ENCODE data around the gene CFB. TPM values are rescaled to one million over a fixed set of nuclear protein-coding genes. Genes with fewer than 3 reads are reported as not detected.

The CFB gene
- total and polyA plus RNA-seq, 2 of the 4 experiments (the other 2 are of a cell fraction), result 1.8 to 6.1 TPM

DNA sequence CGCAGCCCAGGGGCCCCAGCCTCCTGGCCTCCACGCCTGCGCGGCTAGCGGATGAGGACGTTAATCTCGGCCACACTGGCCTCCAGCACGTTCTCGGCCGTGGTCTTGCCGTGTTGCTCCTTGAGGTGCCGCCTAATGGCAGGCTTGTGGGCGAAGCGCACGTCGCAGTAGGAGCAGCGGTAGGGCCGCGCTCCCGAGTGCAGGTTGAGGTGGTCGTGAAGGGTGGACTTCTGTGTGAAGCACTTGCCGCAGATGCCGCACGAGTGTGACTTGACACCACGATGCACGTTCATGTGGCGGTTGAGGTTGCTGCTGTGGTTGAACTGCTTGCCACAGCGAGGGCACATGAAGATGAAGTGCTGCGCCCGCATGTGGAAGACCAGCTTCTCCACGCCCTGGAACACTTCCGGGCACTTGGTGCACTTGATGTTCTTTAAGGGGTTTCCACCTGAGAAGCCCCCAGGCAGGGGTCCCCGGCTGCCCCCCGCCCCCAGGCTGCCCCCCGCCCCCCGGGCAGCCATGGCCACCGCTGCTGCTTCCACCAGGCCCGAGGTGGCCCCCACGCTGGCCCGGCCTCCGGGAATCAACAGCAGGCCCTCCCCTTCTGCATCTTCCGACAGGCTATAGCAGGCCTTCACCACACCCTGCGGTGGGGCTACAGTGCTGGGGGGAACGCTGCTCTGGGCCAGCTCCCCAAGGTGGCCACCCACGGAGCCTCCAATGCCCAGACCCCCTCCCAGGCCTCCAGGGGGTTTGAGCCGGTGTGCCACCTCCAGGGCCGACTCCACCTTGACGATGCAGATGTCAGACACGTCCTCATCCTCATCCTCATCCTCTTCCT lies 45.8 kb upstream of the CFB start (continued):
- TF ChIP-seq BHLHE40 (IDR thresholded peaks at IDR 0.05; ENCODE audit: low read depth, low read length) (no peak), POLR2A (IDR thresholded peaks at IDR 0.05; ENCODE audit: low read depth, low read length) (no peak)

DNA sequence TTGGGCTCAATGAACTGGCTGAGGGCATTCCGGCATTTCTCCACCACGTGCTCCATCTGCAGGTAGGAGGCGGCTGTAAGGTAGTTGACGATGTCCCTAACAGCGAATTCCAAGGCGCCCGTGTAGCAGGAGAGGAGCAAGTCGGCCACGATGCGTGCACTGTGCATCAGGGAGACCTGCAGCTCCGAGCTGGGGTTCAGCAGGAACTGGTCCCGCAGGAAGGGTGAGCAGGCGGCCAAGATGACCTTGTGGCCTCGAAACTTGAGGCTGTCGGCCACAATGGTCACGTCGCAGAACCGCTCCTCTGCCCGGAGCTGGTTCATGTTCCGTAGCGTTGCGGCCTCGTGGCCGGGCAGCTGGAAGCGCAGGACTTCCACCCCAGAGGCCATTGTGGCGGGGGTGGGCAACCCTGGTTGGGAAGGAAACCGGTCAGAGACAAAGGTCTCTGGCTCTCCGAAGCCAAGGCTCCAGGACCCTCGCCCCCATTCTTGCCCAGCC lies 44.9 kb upstream of the CFB start:
- Histone ChIP-seq H2BK5ac (ENCODE audit: low read depth, low read length, poor library complexity, severe bottlenecking) (peak overlapping the region; percentile 58), H4K91ac (ENCODE audit: insufficient read depth, low read depth, low read length) (peak overlapping the region; percentile 66; the same call in 1 of the 2 replicates), H2BK120ac (ENCODE audit: low read depth, low read length) (peak overlapping the region; percentile 5; the same call in 1 of the 2 replicates), H3K36me3 (ENCODE audit: control insufficient read depth, insufficient read depth, low read length) (peaks cover 5% of the 10 kb centered on the region; the same call in 1 of the 2 replicates), H2BK15ac (ENCODE audit: low read depth, low read length) (no peak overlapping the region), H2AK5ac (ENCODE audit: low read depth, low read length) (peak overlapping the region; percentile 86), H3K18ac (ENCODE audit: low read depth, low read length) (peak overlapping the region; percentile 17; the same call in 1 of the 2 replicates), H4K5ac (ENCODE audit: low read depth, low read length) (peak overlapping the region; percentile 53), H4K20me1 (ENCODE audit: insufficient read depth, low read length) (peaks cover 7% of the 10 kb centered on the region), H3K56ac (ENCODE audit: extremely low read depth, insufficient read depth, low read length) (0 out of 2 replicates have a peak overlapping the region, but pooled peaks have one; percentile 2), H3K4me3 (ENCODE audit: insufficient read depth, low read depth, low read length) (peak overlapping the region; percentile 58), H3K79me1 (ENCODE audit: low read depth in 1 of 2, low read length in 2 of 2) (peaks cover 20 to 46% of the 10 kb centered on the region in 2 experiments; a peak in 3 of 4 replicates), H3K4ac (ENCODE audit: low read depth, low read length) (peak overlapping the region; percentile 53), H3K23ac (ENCODE audit: low read depth, low read length) (peak overlapping the region; percentile 38; the same call in 1 of the 2 replicates), H2AK9ac (replicated peaks; ENCODE audit: low read depth, low read length, poor library complexity) (peak overlapping the region; percentile 75), H3K27me3 (ENCODE audit: control insufficient read depth, insufficient read depth, low read length) (no peaks in the 10 kb centered on the region), H3K9me3 (ENCODE audit: control insufficient read depth, insufficient read depth, low read length) (no peaks in the 10 kb centered on the region), H3K4me2 (ENCODE audit: low read depth, low read length) (peak overlapping the region; percentile 79), H3K9ac (ENCODE audit: low read depth, low read length) (peak overlapping the region; percentile 54; the same call in 1 of the 2 replicates), H3K4me1 (ENCODE audit: control insufficient read depth, insufficient read depth, low read length) (peaks cover 12% of the 10 kb centered on the region), H2BK20ac (ENCODE audit: low read depth, low read length) (0 out of 2 replicates have a peak overlapping the region, but pooled peaks have one; percentile 37), H3K14ac (replicated peaks; ENCODE audit: low read depth, low read length) (peak overlapping the region; percentile 24; the same call in 1 of the 2 replicates), H2AFZ (replicated peaks; ENCODE audit: low read length, poor library complexity) (peak overlapping the region; percentile 90), H4K8ac (ENCODE audit: low read depth in 2 of 2, low read length in 2 of 2) (peak overlapping the region; percentile 82 to 85; a peak in 3 of 4 replicates), H3K27ac (ENCODE audit: insufficient read depth, low read length) (peak overlapping the region; percentile 64), H3K9me1 (ENCODE audit: insufficient read depth, low read length) (peaks cover 5% of the 10 kb centered on the region; the same call in 1 of the 2 replicates)
- intact Hi-C loops (cut with micrococcal nuclease), result loop anchor here (5.0 kb wide), 1 partner anchor 251 kb away; the partner anchor contains the start of genes PPT2 and PRRT1
- DNase-seq (no peak), ATAC-seq (ENCODE audit: low read depth) (no peak)
- BruUV-seq (replicated peaks), result no TSS peak
- WGBS, 2 experiments (ENCODE audit: extremely low coverage in 2 of 2, insufficient read length in 1 of 2), result 28% methylated on average over 27 of the region's 29 CpGs; no CpG with 5 or more reads in 1 of the 2 experiments
- in situ Hi-C loops (cut with MboI; ENCODE audit: low sequenced_read_pairs), result no loop called here
- CTCF ChIA-PET, result no interaction called here
- POLR2A ChIA-PET (ENCODE audit: unreplicated experiment), result interaction anchor here (0.6 to 1.3 kb wide), 3 partner anchors 71 to 493 kb away, joined by 3 to 7 read pairs (median 3); no protein-coding TSS in a partner anchor
- dilution Hi-C loops (cut with HindIII; ENCODE audit: low sequenced_read_pairs, unreplicated experiment), result no loop called here
- TF ChIP-seq RFX5 (IDR thresholded peaks at IDR 0.05; ENCODE audit: low read depth, low read length) (no peak), MAZ (IDR thresholded peaks at IDR 0.05; ENCODE audit: borderline replicate concordance, low read depth, low read length) (no peak), NFE2L2 (IDR thresholded peaks at IDR 0.05; ENCODE audit: low read depth, low read length) (no peak), BHLHE40 (IDR thresholded peaks at IDR 0.05; ENCODE audit: low read depth, low read length) (no peak), CTCF (conservative IDR thresholded peaks at IDR 0.05; ENCODE audit: low read depth, low read length) (no peak), ELK1 (IDR thresholded peaks at IDR 0.05; ENCODE audit: borderline replicate concordance, low read depth, low read length) (no peak), RCOR1 (IDR thresholded peaks at IDR 0.05; ENCODE audit: insufficient replicate concordance, low read length) (no peak)
- TF ChIP-seq, protein P1, sequence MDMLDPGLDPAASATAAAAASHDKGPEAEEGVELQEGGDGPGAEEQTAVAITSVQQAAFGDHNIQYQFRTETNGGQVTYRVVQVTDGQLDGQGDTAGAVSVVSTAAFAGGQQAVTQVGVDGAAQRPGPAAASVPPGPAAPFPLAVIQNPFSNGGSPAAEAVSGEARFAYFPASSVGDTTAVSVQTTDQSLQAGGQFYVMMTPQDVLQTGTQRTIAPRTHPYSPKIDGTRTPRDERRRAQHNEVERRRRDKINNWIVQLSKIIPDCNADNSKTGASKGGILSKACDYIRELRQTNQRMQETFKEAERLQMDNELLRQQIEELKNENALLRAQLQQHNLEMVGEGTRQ (IDR thresholded peaks at IDR 0.05; ENCODE audit: low read depth, low read length), result no peak

All from IMR-90 (cell line).